PFSK-1 (cell line): ENCODE results near the gene ITGA6.

Experiments
- FOXP2 ChIP-seq: optimal IDR thresholded peaks from 2 replicates; pipeline ENCODE3; 2011; ENCODE audit warnings: borderline replicate concordance, control low read depth, inconsistent platforms; ENCODE audit not compliant: insufficient read depth; ENCODE audit errors: extremely low read length, extremely low read depth
- POLR2AphosphoS5 ChIP-seq: IDR thresholded peaks from 2 replicates; pipeline ENCODE4 v1.6.1; 2012; ENCODE audit warnings: low read depth, mild to moderate bottlenecking, control low read depth, low read length, moderate library complexity
- REST ChIP-seq, 2 experiments: IDR thresholded peaks; 2 replicates each; pipeline versions ENCODE4 v1.6.1 to v1.8.0; 2011 to 2012; ENCODE audit warnings: low read depth in 2 of 2, low read length in 2 of 2, control low read depth in 1 of 2, inconsistent platforms in 1 of 2, mild to moderate bottlenecking in 1 of 2, moderate library complexity in 1 of 2; ENCODE audit not compliant: insufficient read depth in 1 of 2
- SIN3A ChIP-seq: IDR thresholded peaks from 2 replicates; pipeline ENCODE4 v1.6.1; 2012; ENCODE audit warnings: mild to moderate bottlenecking, low read length, moderate library complexity, borderline replicate concordance; ENCODE audit not compliant: insufficient read depth
- TAF1 ChIP-seq: IDR thresholded peaks from 2 replicates; pipeline ENCODE4 v1.6.1; 2012; ENCODE audit warnings: low read length, control low read depth, borderline replicate concordance; ENCODE audit not compliant: insufficient read depth

The ITGA6 gene

GRCh38 chr2:172484253-172484652, 56.9 kb downstream of the ITGA6 start:
- TF ChIP-seq SIN3A (no peak), TAF1 (no peak)

- no peak for TF ChIP-seq TAF1
Observed at GRCh38 chr2:172484706-172485105, 57.3 kb downstream of the ITGA6 start.

GRCh38 chr2:172488556-172488955, 61.2 kb downstream of the ITGA6 start:
- no peak for TF ChIP-seq SIN3A
- no peak for TF ChIP-seq TAF1
- no peak for TF ChIP-seq FOXP2
- no peak for TF ChIP-seq REST (IDR thresholded peaks at IDR 0.05; ENCODE audit: insufficient read depth in 1 of 2, low read depth in 2 of 2, low read length in 2 of 2)
- no peak for TF ChIP-seq POLR2AphosphoS5

- TF ChIP-seq POLR2AphosphoS5: no peak
- no peak for TF ChIP-seq SIN3A
- TF ChIP-seq REST (IDR thresholded peaks at IDR 0.05; ENCODE audit: insufficient read depth in 1 of 2, low read depth in 2 of 2, low read length in 2 of 2): no peak
- TF ChIP-seq FOXP2: no peak
- no peak for TF ChIP-seq TAF1
Observed at GRCh38 chr2:172489681-172490080, 62.3 kb downstream of the ITGA6 start.

GRCh38 chr2:172496160-172496608, 68.8 kb downstream of the ITGA6 start:
- TF ChIP-seq FOXP2 (no peak), POLR2AphosphoS5 (no peak), TAF1 (no peak), REST (IDR thresholded peaks at IDR 0.05; ENCODE audit: insufficient read depth in 1 of 2, low read depth in 2 of 2, low read length in 2 of 2) (no peak), SIN3A (no peak)

GRCh38 chr2:172507199-172507598, 79.8 kb downstream of the ITGA6 start:
- TF ChIP-seq POLR2AphosphoS5 (no peak), FOXP2 (no peak), REST (IDR thresholded peaks at IDR 0.05; ENCODE audit: insufficient read depth in 1 of 2, low read depth in 2 of 2, low read length in 2 of 2) (no peak), TAF1 (no peak), SIN3A (no peak)
